CD14-positive monocyte (primary cell): Measurements from ENCODE around the gene NDST1. TPM values are rescaled to one million over a fixed set of nuclear protein-coding genes. Genes with fewer than 3 reads are reported as not detected.
A peak's percentile ranks its signal among the peaks of the same experiment; 100 is the strongest.

ENCODE experiments used
- DNase-seq, 3 donors: peaks; one replicate each; pipeline ENCODE4 v3.0.0-alpha.2; 2011 to 2022
- H2AFZ ChIP-seq: 2 replicates; pipeline ENCODE4 v1.6.0; 2012; ENCODE audit warnings: mild to moderate bottlenecking, low read depth, low read length, inconsistent platforms; ENCODE audit not compliant: insufficient read depth, poor library complexity, severe bottlenecking
- H3K27ac ChIP-seq, 2 donors: 1 replicate in 1 of 2; 2 replicates in 1 of 2; pipeline ENCODE4 v1.5.1; 2012 to 2013; ENCODE audit warnings: low read length in 2 of 2, control low read depth in 1 of 2, inconsistent platforms in 1 of 2, low read depth in 1 of 2, mild to moderate bottlenecking in 1 of 2
- H3K27me3 ChIP-seq, 2 donors: one replicate each; pipeline versions ENCODE4 v1.6.0 to v1.6.1; 2011 to 2013; ENCODE audit warnings: low read length in 2 of 2; ENCODE audit not compliant: control insufficient read depth in 2 of 2, insufficient read depth in 2 of 2
- H3K36me3 ChIP-seq, 2 donors: replicated peaks in 1 of 2; 1 replicate in 1 of 2; 2 replicates in 1 of 2; pipeline versions ENCODE4 v1.5.1 to v1.6.1; 2012 to 2013; ENCODE audit warnings: low read length in 2 of 2, control low read depth in 1 of 2, inconsistent platforms in 1 of 2, mild to moderate bottlenecking in 1 of 2; ENCODE audit not compliant: insufficient read depth in 2 of 2, control insufficient read depth in 1 of 2
- H3K4me1 ChIP-seq, 2 donors: 1 replicate in 1 of 2; 2 replicates in 1 of 2; pipeline versions ENCODE4 v1.5.1 to v1.6.1; 2012 to 2013; ENCODE audit warnings: low read length in 2 of 2, control low read depth in 1 of 2, inconsistent platforms in 1 of 2, mild to moderate bottlenecking in 1 of 2, moderate library complexity in 1 of 2; ENCODE audit not compliant: insufficient read depth in 2 of 2, control insufficient read depth in 1 of 2
- H3K4me2 ChIP-seq: replicated peaks from 2 replicates; pipeline ENCODE3; 2012; ENCODE audit warnings: low read length, moderate library complexity, mild to moderate bottlenecking; ENCODE audit not compliant: poor library complexity, severe bottlenecking; ENCODE audit errors: extremely low read depth
- H3K4me3 ChIP-seq, 3 experiments: fragments of 200-600 bp in 1 of 3; sonication (generic) in 1 of 3; replicated peaks in 1 of 3; 1 replicate in 2 of 3; 2 replicates in 1 of 3; pipeline ENCODE4 v1.5.1; 2011 to 2013; ENCODE audit warnings: low read length in 3 of 3, mild to moderate bottlenecking in 3 of 3, control low read depth in 2 of 3, low read depth in 2 of 3, inconsistent platforms in 1 of 3, moderate library complexity in 1 of 3
- H3K79me2 ChIP-seq: 2 replicates; pipeline ENCODE4 v1.6.0; 2012; ENCODE audit warnings: mild to moderate bottlenecking, control low read depth, inconsistent platforms, low read length, moderate library complexity; ENCODE audit not compliant: insufficient read depth
- H3K9ac ChIP-seq: 2 replicates; pipeline ENCODE4 v1.6.0; 2017; ENCODE audit warnings: low read length, mild to moderate bottlenecking; ENCODE audit not compliant: insufficient read depth, poor library complexity, severe bottlenecking
- H3K9me3 ChIP-seq, 2 donors: replicated peaks in 1 of 2; 1 replicate in 1 of 2; 2 replicates in 1 of 2; pipeline versions ENCODE4 v1.5.1 to v1.6.1; 2012 to 2013; ENCODE audit warnings: low read length in 2 of 2, control low read depth in 1 of 2; ENCODE audit not compliant: control insufficient read depth in 1 of 2, insufficient read depth in 1 of 2
- H4K20me1 ChIP-seq: 2 replicates; pipeline ENCODE4 v1.6.0; 2012; ENCODE audit warnings: mild to moderate bottlenecking, low read length, control low read depth, moderate library complexity; ENCODE audit not compliant: insufficient read depth
- H3K27ac Mint-ChIP-seq, 7 donors: one replicate each; pipeline ENCODE4 v1.8.0; 2020; ENCODE audit warnings: mild to moderate bottlenecking in 7 of 7, mixed read lengths in 7 of 7, moderate library complexity in 6 of 7, inconsistent platforms in 2 of 7
- H3K27me3 Mint-ChIP-seq, 3 donors: one replicate each; pipeline ENCODE4 v1.8.0; 2021 to 2022; ENCODE audit warnings: low read depth in 3 of 3, mild to moderate bottlenecking in 3 of 3, mixed read lengths in 3 of 3, moderate library complexity in 3 of 3, inconsistent platforms in 1 of 3
- H3K36me3 Mint-ChIP-seq, 2 donors: one replicate each; pipeline ENCODE4 v1.8.0; 2020; ENCODE audit warnings: mixed read lengths in 2 of 2, inconsistent platforms in 1 of 2, mild to moderate bottlenecking in 1 of 2
- H3K4me1 Mint-ChIP-seq: one replicate; pipeline ENCODE4 v1.8.0; 2020; ENCODE audit warnings: mild to moderate bottlenecking, mixed read lengths
- H3K4me3 Mint-ChIP-seq, 2 donors: one replicate each; pipeline ENCODE4 v1.8.0; 2020; ENCODE audit warnings: mild to moderate bottlenecking in 2 of 2, mixed read lengths in 2 of 2, moderate library complexity in 1 of 2
- H3K9me3 Mint-ChIP-seq, 7 donors: one replicate each; pipeline ENCODE4 v1.8.0; 2020 to 2022; ENCODE audit warnings: mixed read lengths in 7 of 7, mild to moderate bottlenecking in 6 of 7, moderate library complexity in 6 of 7, inconsistent platforms in 2 of 7
- WGBS: methylation state at CpG from one replicate; pipeline ENCODE4 v1.1.5; 2013; ENCODE audit warnings: missing lambda C conversion rate; ENCODE audit not compliant: insufficient coverage; 5-methylcytosine and 5-hydroxymethylcytosine counted together
- intact Hi-C, 2 donors: fragments of 100-400 bp; cut with micrococcal nuclease; formaldehyde crosslinking; loops; one replicate each; pipeline versions ENCODE4 v1.15.0 to v1.15.1; 2023
- polyA plus RNA-seq, 3 donors: library from polyadenylated mRNA; depleted of rRNA in 1 of 3; unstranded in 2 of 3; stranded (reverse) in 1 of 3; fragments of 300-500 nt in 2 of 3; fragments of >200 nt in 1 of 3; fragmentation: Illumina TruSeq in 2 of 3; gene quantifications; 1 replicate in 2 of 3; 2 replicates in 1 of 3; pipeline ENCODE4 v1.2.3, GENCODE V29; 2012 to 2021
- TF ChIP-seq, protein P1 (sequence below): fragments of 200-600 bp; IDR thresholded peaks from one replicate; pipeline ENCODE4 v1.8.0; 2022; ENCODE audit warnings: antibody characterized with exemption, mild to moderate bottlenecking

Gene NDST1
- polyA plus RNA-seq, 3 donors, result 7.0 to 18.9 (median 7.5) TPM

- no peak overlapping the region for H3K4me3 Mint-ChIP-seq
- TF ChIP-seq, protein P1, sequence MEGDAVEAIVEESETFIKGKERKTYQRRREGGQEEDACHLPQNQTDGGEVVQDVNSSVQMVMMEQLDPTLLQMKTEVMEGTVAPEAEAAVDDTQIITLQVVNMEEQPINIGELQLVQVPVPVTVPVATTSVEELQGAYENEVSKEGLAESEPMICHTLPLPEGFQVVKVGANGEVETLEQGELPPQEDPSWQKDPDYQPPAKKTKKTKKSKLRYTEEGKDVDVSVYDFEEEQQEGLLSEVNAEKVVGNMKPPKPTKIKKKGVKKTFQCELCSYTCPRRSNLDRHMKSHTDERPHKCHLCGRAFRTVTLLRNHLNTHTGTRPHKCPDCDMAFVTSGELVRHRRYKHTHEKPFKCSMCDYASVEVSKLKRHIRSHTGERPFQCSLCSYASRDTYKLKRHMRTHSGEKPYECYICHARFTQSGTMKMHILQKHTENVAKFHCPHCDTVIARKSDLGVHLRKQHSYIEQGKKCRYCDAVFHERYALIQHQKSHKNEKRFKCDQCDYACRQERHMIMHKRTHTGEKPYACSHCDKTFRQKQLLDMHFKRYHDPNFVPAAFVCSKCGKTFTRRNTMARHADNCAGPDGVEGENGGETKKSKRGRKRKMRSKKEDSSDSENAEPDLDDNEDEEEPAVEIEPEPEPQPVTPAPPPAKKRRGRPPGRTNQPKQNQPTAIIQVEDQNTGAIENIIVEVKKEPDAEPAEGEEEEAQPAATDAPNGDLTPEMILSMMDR, result no peak
- DNase-seq, result no peak
- Histone ChIP-seq H3K79me2 (peaks cover 97% of the 10 kb centered on the region), H3K9ac (no peak overlapping the region), H3K27ac (peak overlapping the region in 1 of 2 donors; percentile 15), H3K36me3 (no peaks in the 10 kb centered on the region), H3K4me1 (peaks cover 31 to 32% of the 10 kb centered on the region in 2 donors), H2AFZ (no peak overlapping the region), H4K20me1 (peaks cover 100% of the 10 kb centered on the region), H3K9me3 (no peaks in the 10 kb centered on the region), H3K4me2 (no peak overlapping the region), H3K4me3 (no peak overlapping the region), H3K27me3 (no peaks in the 10 kb centered on the region)
- intact Hi-C loops, result no loop called here
- peak overlapping the region in 2 of 7 donors; percentile 35 to 37 for H3K27ac Mint-ChIP-seq
- 75% methylated on average over 3 of the region's 4 CpGs for WGBS
- peaks cover 12 to 22% of the 10 kb centered on the region in 2 donors for H3K36me3 Mint-ChIP-seq
- peaks cover 54% of the 10 kb centered on the region for H3K4me1 Mint-ChIP-seq
- H3K9me3 Mint-ChIP-seq, result peaks cover 0 to 2% (median 0%) of the 10 kb centered on the region in 7 donors
- peaks cover 0 to 3% (median 0%) of the 10 kb centered on the region in 3 donors for H3K27me3 Mint-ChIP-seq
Measured at GRCh38 chr5:150508828-150509227, 897 bp downstream of the NDST1 start.

DNA sequence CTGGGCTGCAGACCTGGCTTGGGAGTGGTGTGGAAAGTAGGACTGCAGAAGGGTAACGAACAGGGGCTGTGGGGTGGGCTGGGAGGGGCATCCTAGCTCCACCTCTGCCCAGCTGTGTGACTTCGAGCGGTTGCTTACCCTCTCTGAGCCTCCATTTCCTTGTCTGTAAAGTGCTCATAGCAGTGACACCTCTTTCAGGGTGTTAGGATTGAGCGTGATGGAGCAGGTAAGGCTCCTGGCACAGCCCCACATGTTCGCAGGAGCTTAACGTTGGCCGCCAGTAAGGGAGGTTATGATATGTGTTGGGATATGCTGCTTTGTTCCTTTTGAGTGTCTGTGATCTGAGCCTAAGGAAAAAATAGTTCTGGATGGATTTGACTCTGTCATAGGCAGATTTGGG, 2.1 kb downstream of the NDST1 start:
- TF ChIP-seq, protein P1, result no peak
- no peak for DNase-seq
- Histone ChIP-seq H3K9me3 (no peaks in the 10 kb centered on the region), H3K4me1 (peaks cover 31 to 32% of the 10 kb centered on the region in 2 donors), H3K36me3 (peaks cover 0 to 2% of the 10 kb centered on the region in 2 donors), H3K79me2 (peaks cover 96% of the 10 kb centered on the region), H3K4me2 (no peak overlapping the region), H3K27me3 (no peaks in the 10 kb centered on the region), H4K20me1 (peaks cover 100% of the 10 kb centered on the region), H3K9ac (no peak overlapping the region), H2AFZ (no peak overlapping the region), H3K4me3 (no peak overlapping the region), H3K27ac (no peak overlapping the region)
- H3K4me1 Mint-ChIP-seq, result peaks cover 53% of the 10 kb centered on the region
- H3K27ac Mint-ChIP-seq, result peak overlapping the region in 1 of 7 donors; percentile 19
- intact Hi-C loops, result no loop called here
- peaks cover 17 to 30% of the 10 kb centered on the region in 2 donors for H3K36me3 Mint-ChIP-seq
- WGBS, result 98% methylated on average over 6 of the region's 7 CpGs
- H3K9me3 Mint-ChIP-seq, result peaks cover 0 to 2% (median 0%) of the 10 kb centered on the region in 7 donors
- no peak overlapping the region for H3K4me3 Mint-ChIP-seq
- H3K27me3 Mint-ChIP-seq, result peaks cover 0 to 3% (median 0%) of the 10 kb centered on the region in 3 donors
